Mucosa of descending colon (tissue), 3 donors: ENCODE results near the gene BMP6. TPM values are rescaled to one million over a fixed set of nuclear protein-coding genes. Genes with fewer than 3 reads are reported as not detected.

Experiments
- ATAC-seq: fragments of 200-7000 bp; cut with Tn5 transposase; one replicate; pipeline ENCODE4 v1.9.1; 2020; ENCODE audit warnings: mild to moderate bottlenecking, moderate library complexity
- DNase-seq, 3 donors: peaks; one replicate each; pipeline ENCODE4 v3.0.0-alpha.2; 2020
- H3K36me3 ChIP-seq: fragments of 200-600 bp; one replicate; pipeline ENCODE4 v1.8.0; 2021; ENCODE audit warnings: low read depth, mild to moderate bottlenecking
- H3K4me1 ChIP-seq: fragments of 200-600 bp; one replicate; pipeline ENCODE4 v1.8.0; 2021; ENCODE audit warnings: low read depth, mild to moderate bottlenecking
- H3K4me3 ChIP-seq: fragments of 200-600 bp; one replicate; pipeline ENCODE4 v1.8.0; 2021; ENCODE audit warnings: mild to moderate bottlenecking
- H3K9me3 ChIP-seq: fragments of 200-600 bp; one replicate; pipeline ENCODE4 v1.8.0; 2021; ENCODE audit warnings: mild to moderate bottlenecking
- intact Hi-C, 2 donors: fragments of 100-400 bp; cut with DNase I in 1 of 2; cut with micrococcal nuclease in 1 of 2; formaldehyde crosslinking; loops; one replicate each; pipeline versions ENCODE4 v1.11.0 to v1.11.1; 2022; cut with DNase I, micrococcal nuclease
- total RNA-seq, 3 donors: library from RNA; stranded (reverse); fragmentation: NEBNext Ultra II Directional in 2 of 3; extraction: Animal tissue kit (Norgen Biotek cat#: 25700) in 2 of 3; gene quantifications; one replicate each; pipeline versions ENCODE4 v1.2.1 to v1.2.4, GENCODE V29; 2021 to 2023
- TF ChIP-seq, protein P1 (sequence below): fragments of 200-600 bp; IDR thresholded peaks from one replicate; pipeline ENCODE4 v1.8.0; 2022; ENCODE audit warnings: antibody characterized with exemption, mild to moderate bottlenecking
- donor health status: DM: no; HTN: no; CAD: no; lungs with moderate emphysema.
- donor health status: DM: no; HTN: no; CAD: no.
- donor health status: DM: no; HTN: yes; CAD: no.

The BMP6 gene
- total RNA-seq, 3 donors from 2014 or later = 0.55 to 1.9 (median 0.98) TPM

- H3K36me3 ChIP-seq = no peaks in the 10 kb centered on the region
- TF ChIP-seq, protein P1, sequence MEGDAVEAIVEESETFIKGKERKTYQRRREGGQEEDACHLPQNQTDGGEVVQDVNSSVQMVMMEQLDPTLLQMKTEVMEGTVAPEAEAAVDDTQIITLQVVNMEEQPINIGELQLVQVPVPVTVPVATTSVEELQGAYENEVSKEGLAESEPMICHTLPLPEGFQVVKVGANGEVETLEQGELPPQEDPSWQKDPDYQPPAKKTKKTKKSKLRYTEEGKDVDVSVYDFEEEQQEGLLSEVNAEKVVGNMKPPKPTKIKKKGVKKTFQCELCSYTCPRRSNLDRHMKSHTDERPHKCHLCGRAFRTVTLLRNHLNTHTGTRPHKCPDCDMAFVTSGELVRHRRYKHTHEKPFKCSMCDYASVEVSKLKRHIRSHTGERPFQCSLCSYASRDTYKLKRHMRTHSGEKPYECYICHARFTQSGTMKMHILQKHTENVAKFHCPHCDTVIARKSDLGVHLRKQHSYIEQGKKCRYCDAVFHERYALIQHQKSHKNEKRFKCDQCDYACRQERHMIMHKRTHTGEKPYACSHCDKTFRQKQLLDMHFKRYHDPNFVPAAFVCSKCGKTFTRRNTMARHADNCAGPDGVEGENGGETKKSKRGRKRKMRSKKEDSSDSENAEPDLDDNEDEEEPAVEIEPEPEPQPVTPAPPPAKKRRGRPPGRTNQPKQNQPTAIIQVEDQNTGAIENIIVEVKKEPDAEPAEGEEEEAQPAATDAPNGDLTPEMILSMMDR = no peak
- H3K4me1 ChIP-seq = peaks cover 6% of the 10 kb centered on the region
- intact Hi-C loops = no loop called here
- DNase-seq (no peak), ATAC-seq (no peak)
- H3K4me3 ChIP-seq = no peak overlapping the region
- H3K9me3 ChIP-seq = no peaks in the 10 kb centered on the region
Observed at GRCh38 chr6:7784248-7784647, 58.3 kb downstream of the BMP6 start.

- Histone ChIP-seq H3K4me3 (no peak overlapping the region), H3K36me3 (no peaks in the 10 kb centered on the region), H3K9me3 (no peaks in the 10 kb centered on the region), H3K4me1 (peaks cover 6% of the 10 kb centered on the region)
- TF ChIP-seq, protein P1 = no peak
- ATAC-seq = no peak
- intact Hi-C loops = no loop called here
- no peak for DNase-seq
Observed at GRCh38 chr6:7784706-7785105, 58.8 kb downstream of the BMP6 start.

DNA sequence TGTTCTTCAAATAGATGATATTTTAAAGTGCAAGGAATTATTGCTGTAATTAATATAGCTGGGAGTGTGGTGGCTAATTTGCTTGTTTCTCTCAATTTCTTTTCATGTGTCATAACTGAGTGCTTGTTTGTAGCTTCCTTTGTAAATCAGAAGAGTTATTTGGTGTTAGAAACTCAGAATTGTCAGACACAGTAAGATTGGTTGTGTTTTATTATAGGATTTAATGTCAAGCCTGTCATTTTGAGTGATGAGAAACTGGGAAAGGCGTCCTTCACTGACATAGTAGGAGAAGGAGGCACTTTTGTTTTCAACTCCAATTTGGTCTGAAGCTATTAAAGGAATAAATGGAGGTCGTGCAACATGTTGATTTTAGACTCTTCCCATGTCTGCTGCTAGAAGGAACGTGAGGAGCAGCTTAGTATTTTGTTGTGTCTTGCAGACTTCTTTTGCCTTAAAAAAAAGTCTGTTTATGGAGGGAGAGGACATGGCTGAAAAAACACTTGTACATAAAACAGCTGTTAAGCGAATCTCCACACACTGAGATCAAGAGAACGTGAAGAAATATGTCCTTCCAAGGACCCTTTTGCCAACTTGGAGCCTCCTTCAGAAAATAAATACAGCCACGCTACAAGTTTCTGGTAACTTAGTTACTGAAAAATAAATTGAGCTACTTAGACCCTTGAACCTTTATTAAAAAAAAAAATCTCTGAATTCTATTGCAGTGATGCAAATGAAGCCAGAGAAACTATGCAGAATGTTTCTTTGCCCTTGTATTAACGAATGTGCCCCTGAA is 59.5 kb downstream of the BMP6 start:
- H3K4me1 ChIP-seq = peaks cover 6% of the 10 kb centered on the region
- no peaks in the 10 kb centered on the region for H3K36me3 ChIP-seq
- ATAC-seq (peak; percentile 10), DNase-seq (no peak)
- intact Hi-C loops = no loop called here
- no peaks in the 10 kb centered on the region for H3K9me3 ChIP-seq
- no peak overlapping the region for H3K4me3 ChIP-seq
- TF ChIP-seq, protein P1 = no peak

- intact Hi-C loops = no loop called here
- TF ChIP-seq, protein P1 = no peak
- Histone ChIP-seq H3K36me3 (no peaks in the 10 kb centered on the region), H3K4me1 (peaks cover 6% of the 10 kb centered on the region), H3K9me3 (no peaks in the 10 kb centered on the region), H3K4me3 (no peak overlapping the region)
- DNase-seq = no peak
- no peak for ATAC-seq
Observed at GRCh38 chr6:7786214-7786661, 60.3 kb downstream of the BMP6 start.

GRCh38 chr6:7787137-7787608 is 61.3 kb downstream of the BMP6 start:
- peaks cover 6% of the 10 kb centered on the region for H3K4me1 ChIP-seq
- no peak overlapping the region for H3K4me3 ChIP-seq
- TF ChIP-seq, protein P1 = no peak
- peak; percentile 14 for ATAC-seq
- H3K9me3 ChIP-seq = no peaks in the 10 kb centered on the region
- DNase-seq = peak in 1 of 3 donors; percentile 4
- no peaks in the 10 kb centered on the region for H3K36me3 ChIP-seq
- intact Hi-C loops = no loop called here
